ENCODE data around the gene ZNF740. TPM values are rescaled to one million over a fixed set of nuclear protein-coding genes. Genes with fewer than 3 reads are reported as not detected.

Gene ZNF740
- total RNA-seq, 1 experiment from 2014 or later, result 6.6 TPM

- no peak for DNase-seq (ENCODE audit: low read depth)
These were observed 46.3 kb downstream of the ZNF740 start for GRCh38 chr12:53226815-53227214.

GRCh38 chr12:53227341-53227740, 46.8 kb downstream of the ZNF740 start:
- no peak for DNase-seq (ENCODE audit: low read depth)

GRCh38 chr12:53227836-53228235, 47.3 kb downstream of the ZNF740 start:
- DNase-seq (ENCODE audit: low read depth), result no peak

GRCh38 chr12:53229454-53229853, 48.9 kb downstream of the ZNF740 start:
- no peak for DNase-seq (ENCODE audit: low read depth)

GRCh38 chr12:53230108-53230845, 49.8 kb downstream of the ZNF740 start:
- DNase-seq (ENCODE audit: low read depth), result no peak

GRCh38 chr12:53231671-53231920, 51.1 kb downstream of the ZNF740 start:
- DNase-seq (ENCODE audit: low read depth), result no peak

- peak; percentile 72 for DNase-seq (ENCODE audit: low read depth)
These were observed 51.6 kb downstream of the ZNF740 start, which contains the start of gene RARG for GRCh38 chr12:53231921-53232645. TSS of gene RARG (minus strand) at chr12:53232209. CDS start at chr12:53227545, 4,664 bp downstream.

GRCh38 chr12:53232646-53233461, 52.3 kb downstream of the ZNF740 start:
- peak; percentile 55 for DNase-seq (ENCODE audit: low read depth)

- no peak for DNase-seq (ENCODE audit: low read depth)
These were observed 53.2 kb downstream of the ZNF740 start for GRCh38 chr12:53233671-53234121.

- no peak for DNase-seq (ENCODE audit: low read depth)
These were observed 53.9 kb downstream of the ZNF740 start for GRCh38 chr12:53234271-53234914.

GRCh38 chr12:53235164-53235563, 54.6 kb downstream of the ZNF740 start:
- no peak for DNase-seq (ENCODE audit: low read depth)

- DNase-seq (ENCODE audit: low read depth), result no peak
These were observed 55.4 kb downstream of the ZNF740 start for GRCh38 chr12:53235742-53236442.

GRCh38 chr12:53236443-53237111, 56.1 kb downstream of the ZNF740 start:
- no peak for DNase-seq (ENCODE audit: low read depth)

GRCh38 chr12:53239643-53240258, 59.2 kb downstream of the ZNF740 start:
- DNase-seq (ENCODE audit: low read depth), result no peak

GRCh38 chr12:53241623-53242412, 61.3 kb downstream of the ZNF740 start:
- no peak for DNase-seq (ENCODE audit: low read depth)

GRCh38 chr12:53244337-53244736, 63.8 kb downstream of the ZNF740 start:
- no peak for DNase-seq (ENCODE audit: low read depth)
